Activated CD4-positive, alpha-beta memory T cell treated with anti-CD3 and anti-CD28 coated beads for 36 hours (primary cell): ENCODE data around the gene SNTG2. TPM values are rescaled to one million over a fixed set of nuclear protein-coding genes. Genes with fewer than 3 reads are reported as not detected.

ENCODE experiments used
- CTCF ChIA-PET: fragments of 350-600 bp; sonication (Branson Sonifier 250); formaldehyde crosslinking; loops from one replicate; lab custom pipeline; 2021; ENCODE audit warnings: antibody characterized with exemption, inconsistent platforms; lab: Charles Lee
- POLR2A ChIA-PET: fragments of 350-600 bp; sonication (Branson Sonifier 250); formaldehyde crosslinking; loops from one replicate; lab custom pipeline; 2021; ENCODE audit warnings: antibody characterized with exemption; lab: Charles Lee
- DNase-seq: peaks from one replicate; pipeline ENCODE4 v3.0.0-alpha.2; 2020
- H3K27ac Mint-ChIP-seq: one replicate; pipeline ENCODE4 v1.8.0; 2021; ENCODE audit warnings: mixed read lengths
- H3K27me3 Mint-ChIP-seq: one replicate; pipeline ENCODE4 v1.8.0; 2021; ENCODE audit warnings: mixed read lengths
- H3K36me3 Mint-ChIP-seq: one replicate; pipeline ENCODE4 v1.8.0; 2021; ENCODE audit warnings: mixed read lengths
- H3K4me1 Mint-ChIP-seq: one replicate; pipeline ENCODE4 v1.8.0; 2021; ENCODE audit warnings: low read depth, mixed read lengths
- H3K4me3 Mint-ChIP-seq: one replicate; pipeline ENCODE4 v1.8.0; 2021; ENCODE audit warnings: mild to moderate bottlenecking, mixed read lengths
- H3K9me3 Mint-ChIP-seq: one replicate; pipeline ENCODE4 v1.8.0; 2021; ENCODE audit warnings: mixed read lengths
- intact Hi-C: fragments of 100-400 bp; cut with micrococcal nuclease; formaldehyde crosslinking; loops from one replicate; pipeline ENCODE4 v1.15.1; 2023
- total RNA-seq, 2 experiments: library from RNA; stranded (reverse); gene quantifications; one replicate each; pipeline ENCODE4 v1.2.3, GENCODE V29; 2021

SNTG2 gene
- total RNA-seq, 2 experiments from 2014 or later, result 0.67 to 0.94 TPM

DNA sequence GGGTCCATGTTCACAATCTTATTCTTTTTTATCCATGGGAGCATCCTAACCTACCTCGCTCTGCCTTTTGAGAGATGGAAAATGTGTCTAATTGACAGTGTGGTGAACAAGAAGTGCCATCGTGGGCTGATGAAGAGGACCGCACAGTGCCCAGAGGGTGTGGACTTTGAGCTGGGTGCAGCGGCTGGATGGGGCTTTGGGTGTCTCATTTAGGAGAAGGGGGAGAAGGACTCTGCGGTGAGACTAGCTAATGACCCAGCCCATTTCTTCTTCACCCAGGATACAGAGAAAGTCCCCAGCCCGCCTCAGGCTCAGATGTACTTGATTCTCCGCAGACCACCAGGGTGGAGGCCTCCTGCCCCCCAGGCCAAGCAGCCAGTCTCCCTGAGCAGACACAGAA is 33.7 kb upstream of the SNTG2 start:
- Mint-ChIP-seq H3K9me3 (no peaks in the 10 kb centered on the region), H3K27ac (no peak overlapping the region), H3K36me3 (no peaks in the 10 kb centered on the region), H3K27me3 (peaks cover 4% of the 10 kb centered on the region), H3K4me1 (no peaks in the 10 kb centered on the region), H3K4me3 (no peak overlapping the region)
- CTCF ChIA-PET, result no interaction called here
- intact Hi-C loops, result no loop called here
- DNase-seq, result no peak
- POLR2A ChIA-PET, result no interaction called here

DNA sequence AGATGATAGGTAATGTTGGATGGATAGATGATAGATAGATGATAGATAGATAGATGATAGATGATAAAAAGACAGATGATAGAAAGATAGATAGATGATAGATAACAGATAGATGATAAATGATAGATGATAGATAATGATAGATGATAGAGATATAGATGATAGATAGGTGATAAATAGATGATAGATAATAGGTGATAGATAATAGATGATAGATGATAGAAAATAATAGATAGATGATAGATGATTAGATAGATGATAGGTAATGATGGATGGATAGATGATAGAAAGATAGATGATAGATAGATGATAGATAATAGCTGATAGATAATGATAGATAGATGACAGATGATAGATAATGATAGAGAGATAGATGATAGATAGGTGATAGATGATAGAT is 31.0 kb upstream of the SNTG2 start:
- ChIA-PET CTCF (no interaction called here), POLR2A (no interaction called here)
- Mint-ChIP-seq H3K4me1 (no peaks in the 10 kb centered on the region), H3K9me3 (no peaks in the 10 kb centered on the region), H3K36me3 (no peaks in the 10 kb centered on the region), H3K27ac (no peak overlapping the region), H3K27me3 (peaks cover 5% of the 10 kb centered on the region), H3K4me3 (no peak overlapping the region)
- no peak for DNase-seq
- intact Hi-C loops, result no loop called here

DNA sequence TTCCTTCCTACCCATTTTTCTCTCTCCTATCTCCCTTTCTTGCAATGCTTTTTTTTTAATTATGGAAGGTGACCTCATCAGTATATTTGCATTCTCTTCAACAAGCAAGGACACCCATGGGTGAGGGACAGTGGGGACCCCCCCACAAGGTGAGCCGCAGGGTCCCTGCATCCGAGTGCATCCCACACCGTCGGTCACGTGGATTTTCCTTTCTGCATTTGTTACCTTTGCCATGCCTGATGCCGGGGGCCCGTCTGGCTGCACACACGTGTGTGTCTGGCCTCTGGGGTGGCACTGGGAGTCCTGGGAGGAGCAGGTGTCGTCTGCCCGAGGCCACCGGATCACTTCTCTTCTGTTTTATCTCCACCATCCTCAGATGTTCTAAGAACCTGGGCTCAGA is 30.1 kb upstream of the SNTG2 start:
- DNase-seq, result no peak
- Mint-ChIP-seq H3K36me3 (no peaks in the 10 kb centered on the region), H3K4me1 (no peaks in the 10 kb centered on the region), H3K27ac (no peak overlapping the region), H3K27me3 (peaks cover 6% of the 10 kb centered on the region), H3K9me3 (no peaks in the 10 kb centered on the region), H3K4me3 (no peak overlapping the region)
- ChIA-PET POLR2A (no interaction called here), CTCF (no interaction called here)
- intact Hi-C loops, result no loop called here

DNA sequence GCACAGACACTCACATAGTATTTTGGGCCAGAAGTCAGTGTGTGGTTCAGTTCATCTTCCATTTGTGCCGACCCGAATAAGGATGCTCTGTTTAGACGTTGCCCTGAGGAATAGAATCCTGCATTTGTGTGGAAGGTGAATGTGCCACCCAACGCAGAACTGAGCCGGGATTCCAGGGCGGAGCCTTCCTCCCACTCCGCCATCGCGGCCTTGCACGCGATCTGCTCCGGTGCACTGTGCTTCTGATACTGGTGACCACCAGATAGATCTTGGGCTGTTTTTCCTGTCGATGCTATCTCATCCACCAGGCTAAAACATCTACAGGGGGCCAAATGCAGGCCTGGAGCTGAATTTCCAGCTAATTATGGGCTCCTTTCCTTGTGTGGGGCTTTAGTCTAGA is 29.6 kb upstream of the SNTG2 start:
- no peak overlapping the region for H3K4me3 Mint-ChIP-seq
- no peak for DNase-seq
- H3K4me1 Mint-ChIP-seq, result no peaks in the 10 kb centered on the region
- no peaks in the 10 kb centered on the region for H3K9me3 Mint-ChIP-seq
- ChIA-PET POLR2A (no interaction called here), CTCF (no interaction called here)
- intact Hi-C loops, result no loop called here
- peaks cover 6% of the 10 kb centered on the region for H3K27me3 Mint-ChIP-seq
- H3K36me3 Mint-ChIP-seq, result no peaks in the 10 kb centered on the region
- no peak overlapping the region for H3K27ac Mint-ChIP-seq

DNA sequence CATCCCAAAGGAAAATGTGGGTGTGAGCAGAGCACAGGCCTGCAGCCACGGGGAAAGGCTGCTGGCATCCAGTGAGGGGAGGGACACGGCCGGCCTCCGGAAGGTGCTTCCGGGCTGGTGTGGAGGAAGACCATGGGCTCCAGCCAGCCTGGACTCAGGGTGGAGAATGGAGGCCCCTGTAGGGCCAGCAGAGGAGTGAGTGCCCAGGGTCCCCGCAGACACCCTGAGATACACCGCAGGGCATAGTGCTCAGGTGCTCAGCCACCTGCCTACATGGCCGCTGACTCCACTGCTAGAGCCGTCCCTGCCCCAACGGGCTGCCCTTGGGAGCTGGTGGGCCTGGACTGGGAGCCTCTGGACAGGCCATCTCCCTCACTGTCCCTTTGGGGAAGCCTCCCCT is 28.5 kb upstream of the SNTG2 start:
- peaks cover 2% of the 10 kb centered on the region for H3K27me3 Mint-ChIP-seq
- H3K4me1 Mint-ChIP-seq, result no peaks in the 10 kb centered on the region
- H3K9me3 Mint-ChIP-seq, result no peaks in the 10 kb centered on the region
- POLR2A ChIA-PET, result no interaction called here
- H3K36me3 Mint-ChIP-seq, result no peaks in the 10 kb centered on the region
- CTCF ChIA-PET, result no interaction called here
- intact Hi-C loops, result no loop called here
- no peak for DNase-seq
- no peak overlapping the region for H3K27ac Mint-ChIP-seq
- H3K4me3 Mint-ChIP-seq, result no peak overlapping the region

DNA sequence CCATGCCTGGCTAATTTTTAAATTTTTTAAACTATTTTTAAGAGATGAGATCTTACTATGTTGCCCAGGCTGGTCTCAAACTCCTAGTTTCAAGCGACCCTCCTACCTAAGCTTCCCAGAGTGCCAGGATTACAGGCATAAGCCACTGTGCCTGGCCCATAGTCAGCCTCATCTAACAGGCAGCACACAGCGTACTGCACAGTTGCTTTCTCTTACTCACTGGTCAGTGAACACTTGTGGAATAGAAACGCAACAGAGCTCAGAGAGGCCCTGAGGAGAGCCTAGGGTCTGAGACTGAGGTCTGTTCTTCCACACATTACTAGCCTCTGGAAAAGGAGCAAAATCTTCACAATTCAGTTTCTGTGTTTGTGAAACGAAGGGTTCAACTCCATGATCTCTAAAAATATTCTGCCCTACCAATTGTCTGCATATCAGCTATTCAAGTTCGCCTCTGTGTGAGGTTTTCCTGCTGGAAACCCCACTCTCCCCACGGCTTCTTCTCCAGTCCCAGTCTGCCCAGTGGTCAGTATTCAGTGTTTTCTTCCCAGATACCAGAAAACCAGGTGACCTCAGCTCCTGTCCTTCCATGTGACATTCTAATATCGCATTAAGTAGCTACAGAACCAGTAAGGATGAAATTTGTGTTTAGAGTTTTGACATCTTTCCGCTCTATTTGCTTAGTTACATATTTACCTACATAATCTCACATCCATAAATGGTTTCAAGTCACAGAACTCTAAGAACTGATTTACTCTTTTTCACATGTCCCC is 26.6 kb upstream of the SNTG2 start:
- intact Hi-C loops, result no loop called here
- Mint-ChIP-seq H3K9me3 (no peaks in the 10 kb centered on the region), H3K4me3 (no peak overlapping the region), H3K27me3 (peaks cover 2% of the 10 kb centered on the region), H3K4me1 (no peaks in the 10 kb centered on the region), H3K36me3 (no peaks in the 10 kb centered on the region), H3K27ac (no peak overlapping the region)
- ChIA-PET CTCF (no interaction called here), POLR2A (no interaction called here)
- no peak for DNase-seq

DNA sequence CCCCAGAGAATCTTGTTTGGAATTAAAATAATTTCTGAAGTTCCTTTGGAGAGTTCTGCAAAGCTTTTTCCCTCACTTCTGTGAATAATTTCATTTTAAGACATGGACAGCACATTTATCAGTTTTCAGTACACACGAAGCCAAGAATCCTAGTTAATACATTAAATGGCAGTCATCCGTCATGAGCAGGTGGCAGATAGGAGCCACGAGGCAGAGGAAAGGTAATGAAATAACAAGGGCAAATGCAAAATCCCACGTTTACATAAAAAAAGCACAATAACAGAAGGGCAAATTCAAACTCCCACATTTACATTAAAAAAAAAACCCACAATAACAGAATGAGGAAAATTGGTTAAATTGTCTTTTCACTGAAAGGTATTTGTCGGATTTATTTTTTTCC is 25.9 kb upstream of the SNTG2 start:
- H3K27ac Mint-ChIP-seq, result no peak overlapping the region
- no peak overlapping the region for H3K4me3 Mint-ChIP-seq
- peaks cover 2% of the 10 kb centered on the region for H3K27me3 Mint-ChIP-seq
- CTCF ChIA-PET, result no interaction called here
- DNase-seq, result no peak
- intact Hi-C loops, result no loop called here
- POLR2A ChIA-PET, result no interaction called here
- no peaks in the 10 kb centered on the region for H3K9me3 Mint-ChIP-seq
- H3K36me3 Mint-ChIP-seq, result no peaks in the 10 kb centered on the region
- no peaks in the 10 kb centered on the region for H3K4me1 Mint-ChIP-seq

DNA sequence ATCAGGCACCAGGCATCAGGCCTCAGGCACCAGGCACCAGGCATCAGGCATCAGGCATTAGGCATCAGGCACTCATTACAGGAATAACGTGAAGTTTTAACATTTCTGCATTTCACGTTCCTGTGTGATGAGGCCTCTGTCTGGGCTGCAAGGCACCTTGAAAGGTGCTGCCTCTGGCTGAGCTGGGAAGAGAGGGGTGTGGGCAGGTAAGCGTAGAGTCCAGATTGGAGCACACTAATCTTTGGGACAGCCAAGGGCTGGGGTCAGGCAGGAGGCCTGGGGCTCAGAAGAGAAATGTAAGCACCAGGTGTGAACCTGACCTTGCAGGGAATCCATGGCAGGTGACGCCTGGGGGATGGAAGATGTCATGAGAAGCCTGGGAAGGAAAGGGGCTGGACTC is 25.3 kb upstream of the SNTG2 start:
- no peaks in the 10 kb centered on the region for H3K4me1 Mint-ChIP-seq
- no peaks in the 10 kb centered on the region for H3K36me3 Mint-ChIP-seq
- intact Hi-C loops, result no loop called here
- ChIA-PET POLR2A (no interaction called here), CTCF (no interaction called here)
- peaks cover 2% of the 10 kb centered on the region for H3K27me3 Mint-ChIP-seq
- no peak for DNase-seq
- H3K4me3 Mint-ChIP-seq, result no peak overlapping the region
- no peaks in the 10 kb centered on the region for H3K9me3 Mint-ChIP-seq
- no peak overlapping the region for H3K27ac Mint-ChIP-seq

DNA sequence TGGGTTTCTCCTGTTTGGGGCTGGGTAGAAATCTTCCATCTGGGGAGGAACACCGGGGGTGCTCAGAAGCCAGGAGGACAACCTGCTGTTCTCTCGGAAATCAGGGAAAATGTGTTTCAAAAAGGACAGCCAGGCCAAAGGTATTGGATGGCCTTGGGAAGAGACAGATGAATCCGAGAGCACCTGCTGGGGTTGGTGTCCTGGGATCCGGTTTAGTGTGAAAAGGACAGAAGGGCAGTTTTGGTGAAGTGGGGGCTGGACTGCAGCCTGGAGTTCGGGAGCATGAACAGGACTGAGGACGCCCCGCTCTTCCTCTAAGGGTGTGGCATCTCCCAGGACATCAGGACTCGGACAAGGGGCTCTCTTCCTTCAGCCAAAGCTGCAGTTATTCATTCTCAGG is 24.9 kb upstream of the SNTG2 start:
- no peak for DNase-seq
- Mint-ChIP-seq H3K36me3 (no peaks in the 10 kb centered on the region), H3K27ac (no peak overlapping the region), H3K9me3 (no peaks in the 10 kb centered on the region), H3K27me3 (peaks cover 2% of the 10 kb centered on the region), H3K4me3 (no peak overlapping the region), H3K4me1 (no peaks in the 10 kb centered on the region)
- intact Hi-C loops, result no loop called here
- CTCF ChIA-PET, result no interaction called here
- POLR2A ChIA-PET, result no interaction called here

DNA sequence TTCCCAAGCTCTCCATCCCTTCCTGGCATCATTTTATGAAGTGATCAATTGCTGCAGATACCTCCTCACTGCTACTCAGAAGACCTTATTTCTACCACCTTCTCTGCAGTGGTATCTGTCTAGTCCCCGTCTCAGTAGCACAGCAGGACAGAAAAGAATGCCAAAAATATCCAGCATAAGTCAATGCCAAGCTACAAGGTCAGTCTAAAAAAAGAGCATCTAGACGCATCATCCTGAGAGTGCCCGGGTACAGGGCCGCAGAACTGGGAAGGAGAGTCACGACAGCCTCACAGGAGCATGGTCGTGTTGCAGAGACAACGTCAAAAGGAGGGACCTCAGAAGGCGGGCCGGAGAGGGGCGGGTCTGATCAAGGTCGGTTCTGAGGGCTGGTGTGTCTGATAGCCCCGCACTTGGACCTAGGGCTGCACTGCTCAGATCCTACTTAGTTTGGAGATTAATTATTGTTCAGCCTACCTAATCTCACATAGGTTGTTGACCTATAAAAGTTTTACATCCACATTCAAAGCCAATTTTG is 24.3 kb upstream of the SNTG2 start:
- Mint-ChIP-seq H3K27ac (no peak overlapping the region), H3K9me3 (no peaks in the 10 kb centered on the region), H3K36me3 (no peaks in the 10 kb centered on the region), H3K4me3 (no peak overlapping the region), H3K27me3 (peaks cover 2% of the 10 kb centered on the region), H3K4me1 (no peaks in the 10 kb centered on the region)
- intact Hi-C loops, result no loop called here
- POLR2A ChIA-PET, result no interaction called here
- DNase-seq, result no peak
- CTCF ChIA-PET, result no interaction called here

DNA sequence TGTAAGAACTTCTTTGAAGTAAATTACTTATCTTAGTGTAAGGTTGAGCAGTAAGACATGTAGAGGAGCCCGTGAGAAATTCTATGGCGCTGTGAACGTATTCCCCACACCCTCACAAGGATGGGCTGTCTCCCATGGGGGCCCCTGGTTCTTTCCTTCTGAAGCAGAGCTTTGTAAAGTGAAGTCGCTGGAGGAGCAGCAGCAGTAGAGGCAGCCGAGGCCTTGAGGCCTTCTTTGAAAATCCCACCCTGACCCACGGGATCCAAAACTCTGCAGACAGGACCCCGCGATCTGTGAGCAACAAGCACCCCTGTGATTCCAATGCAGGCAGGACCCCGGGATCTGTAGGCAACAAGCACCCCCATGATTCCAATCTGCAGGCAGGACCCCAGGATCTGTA is 23.8 kb upstream of the SNTG2 start:
- intact Hi-C loops, result no loop called here
- Mint-ChIP-seq H3K4me1 (no peaks in the 10 kb centered on the region), H3K36me3 (no peaks in the 10 kb centered on the region), H3K9me3 (no peaks in the 10 kb centered on the region), H3K27ac (no peak overlapping the region), H3K4me3 (no peak overlapping the region), H3K27me3 (peaks cover 2% of the 10 kb centered on the region)
- POLR2A ChIA-PET, result no interaction called here
- DNase-seq, result no peak
- CTCF ChIA-PET, result no interaction called here

DNA sequence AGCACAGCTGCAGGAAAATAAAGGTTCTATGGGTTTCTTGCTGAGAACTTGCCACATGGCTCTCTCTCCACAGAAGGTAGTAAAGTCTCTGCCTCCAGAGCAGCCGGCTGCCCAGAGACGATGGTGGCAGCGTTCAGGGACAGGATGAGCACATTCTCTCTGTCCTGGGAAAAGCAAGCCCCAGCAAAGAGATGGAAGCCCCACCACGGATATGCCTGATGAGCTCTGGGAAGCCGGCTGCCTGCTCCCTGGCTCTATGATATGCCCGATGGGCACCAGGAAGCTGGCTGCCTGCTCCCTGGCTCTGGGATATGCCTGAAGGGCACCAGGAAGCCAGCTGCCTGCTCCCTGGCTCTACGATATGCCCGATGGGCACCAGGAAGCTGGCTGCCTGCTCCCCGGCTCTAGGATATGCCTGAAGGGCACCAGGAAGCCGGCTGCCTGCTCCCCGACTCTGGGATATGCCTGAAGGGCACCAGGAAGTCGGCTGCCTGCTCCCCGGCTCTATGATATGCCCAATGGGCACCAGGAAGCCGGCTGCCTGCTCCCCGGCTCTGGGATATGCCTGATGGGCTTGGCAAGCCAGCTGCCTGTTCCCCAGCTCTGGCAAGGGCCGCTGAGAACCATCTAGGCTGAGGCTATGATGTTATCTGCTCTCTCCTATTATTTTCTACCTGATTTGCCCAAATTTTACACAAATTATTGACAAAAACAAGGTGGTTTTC is 21.5 kb upstream of the SNTG2 start:
- no peak overlapping the region for H3K4me3 Mint-ChIP-seq

DNA sequence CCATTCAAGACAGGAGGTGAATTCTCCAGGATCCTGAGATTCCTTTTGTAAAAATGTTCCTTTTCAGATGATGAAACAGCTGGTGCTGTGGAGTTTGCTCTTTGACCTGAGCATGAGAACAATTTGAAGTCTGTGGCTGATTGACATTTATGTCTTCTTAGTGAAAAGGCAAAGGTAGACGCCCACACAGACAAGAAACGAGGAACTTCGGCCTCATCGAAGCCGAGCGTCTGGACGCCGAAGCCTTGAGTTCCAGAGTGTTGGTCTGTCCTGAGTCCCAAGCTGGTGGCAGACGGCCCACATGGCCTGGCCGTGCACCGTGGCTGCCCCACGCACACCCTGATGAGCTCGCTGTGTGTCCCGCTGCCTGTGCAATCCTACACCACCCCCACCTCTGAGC is 20.7 kb upstream of the SNTG2 start:
- ChIA-PET POLR2A (no interaction called here), CTCF (no interaction called here)
- no peak overlapping the region for H3K27ac Mint-ChIP-seq
- no peaks in the 10 kb centered on the region for H3K9me3 Mint-ChIP-seq
- no peak for DNase-seq
- H3K4me1 Mint-ChIP-seq, result no peaks in the 10 kb centered on the region
- intact Hi-C loops, result no loop called here
- no peaks in the 10 kb centered on the region for H3K27me3 Mint-ChIP-seq
- no peak overlapping the region for H3K4me3 Mint-ChIP-seq
- no peaks in the 10 kb centered on the region for H3K36me3 Mint-ChIP-seq

More for the DNA sequence above, 21.5 kb upstream of the SNTG2 start:
- Mint-ChIP-seq H3K9me3 (no peaks in the 10 kb centered on the region), H3K4me1 (no peaks in the 10 kb centered on the region), H3K27ac (no peak overlapping the region), H3K36me3 (no peaks in the 10 kb centered on the region), H3K27me3 (peaks cover 2% of the 10 kb centered on the region)
- DNase-seq, result no peak
- POLR2A ChIA-PET, result no interaction called here
- intact Hi-C loops, result no loop called here
- CTCF ChIA-PET, result no interaction called here
